Cardiac fibroblast (primary cell): ENCODE data around the gene AP3S1.
"Not testable (repeated sequence)": the region's sequence is repeated elsewhere in the genome, so short reads cannot be mapped to it uniquely, and the experiment has no call there.

Source experiments
- DNase-seq, 2 donors: peaks; one replicate each; pipeline versions ENCODE4 v3.0.0 to v3.0.0-alpha.2; 2010; ENCODE audit warnings: low read depth in 2 of 2
- H3K4me3 ChIP-seq, 2 donors: replicated peaks in 1 of 2; 1 replicate in 1 of 2; 2 replicates in 1 of 2; pipeline ENCODE4 v1.5.1; 2011; ENCODE audit warnings: low read depth in 2 of 2, low read length in 2 of 2, mild to moderate bottlenecking in 2 of 2, moderate library complexity in 1 of 2
- CTCF ChIP-seq: IDR thresholded peaks from one replicate; pipeline ENCODE4 v1.5.1; 2011; ENCODE audit warnings: low read depth, mild to moderate bottlenecking, low read length, inconsistent platforms

Gene AP3S1

GRCh38 chr5:115858396-115858795, 16.7 kb downstream of the AP3S1 start:
- DNase-seq = no peak
- no peak overlapping the region for H3K4me3 ChIP-seq
- TF ChIP-seq CTCF = no peak

GRCh38 chr5:115859378-115859777, 17.6 kb downstream of the AP3S1 start:
- peak in 1 of 2 donors; percentile 46 for DNase-seq
- TF ChIP-seq CTCF = no peak
- H3K4me3 ChIP-seq = no peak overlapping the region

GRCh38 chr5:115869256-115869795, 27.6 kb downstream of the AP3S1 start:
- DNase-seq = no peak
- H3K4me3 ChIP-seq = no peak overlapping the region
- TF ChIP-seq CTCF = no peak

GRCh38 chr5:115872447-115872846, 30.7 kb downstream of the AP3S1 start:
- DNase-seq = no peak
- H3K4me3 ChIP-seq = no peak overlapping the region
- TF ChIP-seq CTCF = no peak

GRCh38 chr5:115873392-115873791, 31.7 kb downstream of the AP3S1 start:
- TF ChIP-seq CTCF = no peak
- DNase-seq = peak in 1 of 2 donors; percentile 52
- no peak overlapping the region for H3K4me3 ChIP-seq

- no peak for TF ChIP-seq CTCF
- peak in 1 of 2 donors; percentile 22 for DNase-seq
- no peak overlapping the region for H3K4me3 ChIP-seq
Measured at GRCh38 chr5:115875447-115875846, 33.7 kb downstream of the AP3S1 start.

- not testable (repeated sequence) for DNase-seq, H3K4me3 ChIP-seq
Measured at GRCh38 chr5:115877342-115877741, 35.6 kb downstream of the AP3S1 start.

- H3K4me3 ChIP-seq, DNase-seq: not testable (repeated sequence)
Measured at GRCh38 chr5:115882434-115882833, 40.7 kb downstream of the AP3S1 start.
